Spleen (tissue), 11 donors: ENCODE data around the gene OR1F1. TPM values are rescaled to one million over a fixed set of nuclear protein-coding genes. Genes with fewer than 3 reads are reported as not detected.
A peak's percentile ranks its signal among the peaks of the same experiment; 100 is the strongest.

ENCODE experiments used
- DNase-seq: peaks from one replicate; pipeline ENCODE4 v3.0.0-alpha.2; 2020
- H3K27ac ChIP-seq, 8 donors: fragments of 200-600 bp; sonication (generic) in 7 of 8; 1 replicate in 4 of 8; 2 replicates in 4 of 8; pipeline versions ENCODE4 v1.5.0 to v1.8.0; 2016 to 2021; ENCODE audit warnings: inconsistent platforms in 4 of 8, mild to moderate bottlenecking in 4 of 8, moderate library complexity in 1 of 8
- H3K27me3 ChIP-seq, 7 donors: fragments of 200-600 bp; sonication (generic) in 6 of 7; replicated peaks in 1 of 7; 1 replicate in 4 of 7; 2 replicates in 3 of 7; pipeline versions ENCODE4 v1.5.0 to v1.8.0; 2016 to 2021; ENCODE audit warnings: inconsistent platforms in 3 of 7, mild to moderate bottlenecking in 1 of 7
- H3K36me3 ChIP-seq, 6 donors: fragments of 200-600 bp; sonication (generic) in 5 of 6; 1 replicate in 4 of 6; 2 replicates in 2 of 6; pipeline versions ENCODE4 v1.5.0 to v1.8.0; 2016 to 2021; ENCODE audit warnings: inconsistent platforms in 2 of 6
- H3K4me1 ChIP-seq, 6 donors: fragments of 200-600 bp; sonication (generic) in 5 of 6; 1 replicate in 3 of 6; 2 replicates in 3 of 6; pipeline versions ENCODE4 v1.5.0 to v1.8.0; 2016 to 2021; ENCODE audit warnings: inconsistent platforms in 3 of 6
- H3K4me3 ChIP-seq, 8 donors: fragments of 200-600 bp; sonication (generic) in 7 of 8; 1 replicate in 4 of 8; 2 replicates in 4 of 8; pipeline versions ENCODE4 v1.5.0 to v1.8.0; 2016 to 2021; ENCODE audit warnings: inconsistent platforms in 4 of 8, mild to moderate bottlenecking in 4 of 8, moderate library complexity in 2 of 8
- H3K9me3 ChIP-seq, 8 donors: fragments of 200-600 bp; sonication (generic) in 7 of 8; 1 replicate in 4 of 8; 2 replicates in 4 of 8; pipeline versions ENCODE4 v1.5.0 to v1.8.0; 2016 to 2021; ENCODE audit warnings: inconsistent platforms in 4 of 8
- CTCF ChIP-seq, 11 experiments: fragments of 200-600 bp in 7 of 11; fragments of 450-650 bp in 4 of 11; sonication (generic) in 4 of 11; IDR thresholded peaks in 8 of 11; conservative IDR thresholded peaks in 3 of 11; 1 replicate in 7 of 11; 2 replicates in 4 of 11; pipeline versions ENCODE4 v1.4.0 to v1.8.0; 2016 to 2021; ENCODE audit warnings: antibody characterized with exemption in 11 of 11, inconsistent platforms in 4 of 11, mild to moderate bottlenecking in 1 of 11
- POLR2A ChIP-seq, 3 donors: fragments of 450-650 bp; IDR thresholded peaks; one replicate each; pipeline ENCODE4 v1.5.1; 2017; ENCODE audit warnings: antibody characterized with exemption in 3 of 3, mild to moderate bottlenecking in 1 of 3
- POLR2AphosphoS5 ChIP-seq, 3 donors: sonication (generic); formaldehyde crosslinking; IDR thresholded peaks; one replicate each; pipeline ENCODE4 v1.5.1; 2017; ENCODE audit warnings: antibody characterized with exemption in 3 of 3
- WGBS, 5 donors: extraction: QIAGEN DNeasy Blood & Tissue Kit in 3 of 5; methylation state at CpG; one replicate each; pipeline versions ENCODE4 v1.1.5 to v1.1.7; 2013 to 2018; 5-methylcytosine and 5-hydroxymethylcytosine counted together
- intact Hi-C: fragments of 100-400 bp; cut with DNase I; formaldehyde crosslinking; loops from one replicate; pipeline ENCODE4 v1.15.0; 2023; ENCODE audit warnings: low total_unique reads
- polyA plus RNA-seq, 3 donors: library from polyadenylated mRNA; stranded (reverse); fragments of 200-250 nt; gene quantifications; one replicate each; pipeline ENCODE4 v1.2.1, GENCODE V29; 2013
- total RNA-seq, 7 donors: library from RNA; depleted of rRNA in 3 of 7; stranded (reverse); fragments of >200 nt in 3 of 7; fragmentation: NEBNext Ultra II Directional in 4 of 7; extraction: Animal tissue kit (Norgen Biotek cat#: 25700) in 4 of 7; gene quantifications; one replicate each; pipeline versions ENCODE4 v1.1.0 to v1.2.1, GENCODE V29; 2016 to 2021
- donor health status: healthy with polysubstance abuse.
- donor health status: DM: no; HTN: no; CAD: no; lungs with moderate emphysema.
- donor health status: DM: no; HTN: no; CAD: no.
- donor health status: Bipolar disorder and iron deficiency.
- donor health status: healthy.
- donor health status: DM: no; HTN: no; CAD: no.
- donor health status: DM: yes; HTN: yes; CAD: no.

Gene OR1F1
- total and polyA plus RNA-seq, 10 donors = not detected

DNA sequence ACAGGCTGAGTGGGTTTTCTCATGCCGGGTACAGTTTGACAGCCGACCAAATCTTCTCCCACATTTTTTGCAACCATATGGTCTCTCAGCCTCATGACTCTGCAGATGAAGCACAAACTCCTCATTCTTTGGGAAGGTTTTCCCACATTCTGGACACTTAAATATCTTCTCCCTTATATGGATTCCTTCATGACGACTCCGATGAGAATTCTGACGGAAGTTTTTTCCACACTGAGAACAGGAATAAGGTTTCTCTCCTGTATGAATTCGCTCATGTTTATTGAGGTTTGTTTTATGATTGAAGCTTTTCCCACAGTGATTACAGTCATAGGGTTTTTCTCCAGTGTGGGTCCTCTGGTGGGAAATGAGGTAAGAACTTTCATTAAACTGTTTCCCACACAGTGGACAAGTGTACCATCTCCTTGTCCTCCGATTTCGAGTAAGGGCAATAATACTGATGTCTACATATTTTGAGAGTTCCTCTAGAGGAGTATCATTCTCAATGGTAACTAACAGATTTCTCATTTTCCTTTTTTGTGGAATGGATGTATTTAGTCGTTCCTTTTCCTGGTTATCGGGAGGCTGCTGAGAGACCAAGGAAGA is 36.0 kb downstream of the OR1F1 start:
- intact Hi-C loops = no loop called here
- H3K27me3 ChIP-seq = no peaks in the 10 kb centered on the region
- H3K4me3 ChIP-seq = no peak overlapping the region
- no peak overlapping the region for H3K27ac ChIP-seq
- peaks cover 33 to 100% (median 100%) of the 10 kb centered on the region in 8 donors for H3K9me3 ChIP-seq
- H3K36me3 ChIP-seq = peaks cover 20 to 78% (median 62%) of the 10 kb centered on the region in 6 donors
- no peaks in the 10 kb centered on the region for H3K4me1 ChIP-seq
- no peak for DNase-seq
- WGBS, 5 donors = 96 to 98% (median 97%) methylated on average over 10 of the region's 10 CpGs
- TF ChIP-seq POLR2A (IDR thresholded peaks at IDR 0.05) (no peak), POLR2AphosphoS5 (IDR thresholded peaks at IDR 0.05) (no peak), CTCF (IDR thresholded peaks at IDR 0.05 in 8 of 11, conservative IDR thresholded peaks at IDR 0.05 in 3 of 11) (no peak)

GRCh38 chr16:3234543-3234856 is 46.5 kb downstream of the OR1F1 start:
- no peak for DNase-seq
- H3K36me3 ChIP-seq = peaks cover 17 to 42% (median 35%) of the 10 kb centered on the region in 6 donors
- H3K27ac ChIP-seq = peak overlapping the region; percentile 94 to 100 (median 98)
- H3K4me1 ChIP-seq = peaks cover 7 to 24% (median 21%) of the 10 kb centered on the region in 6 donors
- H3K27me3 ChIP-seq = no peaks in the 10 kb centered on the region
- intact Hi-C loops = no loop called here
- WGBS, 5 donors = 2 to 5% (median 3%) methylated on average over 9 to 18 of the region's 18 CpGs
- no peak for TF ChIP-seq POLR2AphosphoS5 (IDR thresholded peaks at IDR 0.05)
- no peak for TF ChIP-seq CTCF (IDR thresholded peaks at IDR 0.05 in 8 of 11, conservative IDR thresholded peaks at IDR 0.05 in 3 of 11)
- TF ChIP-seq POLR2A (IDR thresholded peaks at IDR 0.05) = no peak
- peak overlapping the region; percentile 73 to 96 (median 82) for H3K4me3 ChIP-seq
- H3K9me3 ChIP-seq = peaks cover 0 to 37% (median 22%) of the 10 kb centered on the region in 8 donors

- intact Hi-C loops = no loop called here
- Histone ChIP-seq H3K27ac (peak within 1 kb of the TSS; percentile 94 to 100 (median 98)), H3K9me3 (peaks cover 0 to 32% (median 17%) of the 10 kb centered on the region in 8 donors), H3K36me3 (peaks cover 16 to 37% (median 30%) of the 10 kb centered on the region in 6 donors), H3K4me3 (peak within 1 kb of the TSS; percentile 73 to 96 (median 82)), H3K27me3 (no peaks in the 10 kb centered on the region), H3K4me1 (peaks cover 7 to 24% (median 21%) of the 10 kb centered on the region in 6 donors)
- TF ChIP-seq CTCF (IDR thresholded peaks at IDR 0.05 in 8 of 11, conservative IDR thresholded peaks at IDR 0.05 in 3 of 11) (peak in 1 of 11 experiments; percentile 21), POLR2A (IDR thresholded peaks at IDR 0.05) (peak in 2 of 3 donors; percentile 24 to 44), POLR2AphosphoS5 (IDR thresholded peaks at IDR 0.05) (peak; percentile 95 to 97 (median 95))
- DNase-seq = peak; percentile 99
- 0 to 1% (median 0%) methylated on average over 22 to 55 of the region's 59 CpGs for WGBS, 5 donors
Observed at GRCh38 chr16:3234857-3235561, 47.0 kb downstream of the OR1F1 start, which contains the start of gene ZNF200. ZNF200 (minus strand) TSS chr16:3235158; CDS start chr16:3233755, 1,403 bp downstream.
